Fibroblast of lung (primary cell): Measurements from ENCODE around the gene DNM3. TPM values are rescaled to one million over a fixed set of nuclear protein-coding genes. Genes with fewer than 3 reads are reported as not detected.

Source experiments
- DNase-seq, 2 donors: peaks; one replicate each; pipeline versions ENCODE4 v3.0.0 to v3.0.0-alpha.2; 2010; ENCODE audit warnings: low read depth in 2 of 2
- H2AFZ ChIP-seq: 2 replicates; pipeline ENCODE4 v1.5.1; 2012; ENCODE audit warnings: low read length, control low read depth, inconsistent platforms
- H3K27ac ChIP-seq: 2 replicates; pipeline ENCODE4 v1.5.1; 2011; ENCODE audit warnings: low read length, control low read depth; ENCODE audit not compliant: insufficient read depth
- H3K27me3 ChIP-seq: 2 replicates; pipeline ENCODE4 v1.5.1; 2011; ENCODE audit warnings: mild to moderate bottlenecking, low read length; ENCODE audit not compliant: control insufficient read depth, insufficient read depth
- H3K36me3 ChIP-seq: 2 replicates; pipeline ENCODE4 v1.5.1; 2011; ENCODE audit warnings: low read length; ENCODE audit not compliant: control insufficient read depth, insufficient read depth
- H3K4me1 ChIP-seq: 2 replicates; pipeline ENCODE4 v1.5.1; 2011; ENCODE audit warnings: low read length; ENCODE audit not compliant: control insufficient read depth, insufficient read depth; ENCODE audit errors: extremely low read depth
- H3K4me2 ChIP-seq: 2 replicates; pipeline ENCODE4 v1.5.1; 2011; ENCODE audit warnings: low read length, control low read depth; ENCODE audit not compliant: insufficient read depth; ENCODE audit errors: extremely low read depth
- H3K4me3 ChIP-seq, 4 experiments: fragments of 200-600 bp in 1 of 4; sonication (generic) in 1 of 4; replicated peaks in 1 of 4; 2 replicates each; pipeline ENCODE4 v1.5.1; 2011 to 2016; ENCODE audit warnings: low read length in 4 of 4, low read depth in 3 of 4, mild to moderate bottlenecking in 3 of 4, control low read depth in 2 of 4, inconsistent platforms in 1 of 4, mixed read lengths in 1 of 4; ENCODE audit not compliant: insufficient read depth in 1 of 4; ENCODE audit errors: control extremely low read depth in 1 of 4
- H3K79me2 ChIP-seq: 2 replicates; pipeline ENCODE4 v1.5.1; 2012; ENCODE audit warnings: mild to moderate bottlenecking, low read length, inconsistent platforms; ENCODE audit not compliant: control insufficient read depth, insufficient read depth
- H3K9ac ChIP-seq: 2 replicates; pipeline ENCODE4 v1.5.1; 2011; ENCODE audit warnings: mild to moderate bottlenecking, low read length, control low read depth; ENCODE audit not compliant: insufficient read depth
- H3K9me3 ChIP-seq: 2 replicates; pipeline ENCODE4 v1.5.1; 2012; ENCODE audit warnings: low read depth, low read length; ENCODE audit not compliant: control insufficient read depth, insufficient read depth
- H4K20me1 ChIP-seq: 2 replicates; pipeline ENCODE4 v1.5.1; 2011; ENCODE audit warnings: low read length; ENCODE audit not compliant: control insufficient read depth, insufficient read depth; ENCODE audit errors: extremely low read depth
- CTCF ChIP-seq, 2 donors: IDR thresholded peaks in 1 of 2; conservative IDR thresholded peaks in 1 of 2; 1 replicate in 1 of 2; 2 replicates in 1 of 2; pipeline ENCODE4 v1.5.1; 2011 to 2012; ENCODE audit warnings: low read length in 2 of 2, control low read depth in 1 of 2, inconsistent platforms in 1 of 2, low read depth in 1 of 2, mild to moderate bottlenecking in 1 of 2
- EZH2 ChIP-seq: IDR thresholded peaks from 2 replicates; pipeline ENCODE4 v1.5.1; 2012; ENCODE audit warnings: low read length, control low read depth, mild to moderate bottlenecking; ENCODE audit errors: missing control alignments
- polyA plus RNA-seq, 2 donors: library from polyadenylated mRNA; depleted of rRNA in 1 of 2; stranded (reverse) in 1 of 2; unstranded in 1 of 2; fragments of >200 nt; gene quantifications; 2 replicates each; pipeline ENCODE4 v1.2.1, GENCODE V29; 2011 to 2012; ENCODE audit warnings: missing spikeins in 1 of 2
- total RNA-seq: library from RNA; depleted of rRNA; stranded (reverse); fragments of >200 nt; gene quantifications from 2 replicates; pipeline ENCODE4 v1.2.1, GENCODE V29; 2014

Gene DNM3
- total and polyA plus RNA-seq, 2 donors (not counting 1 experiment from before 2014, with no cell fraction given) = 1.6 to 3.6 TPM

DNA sequence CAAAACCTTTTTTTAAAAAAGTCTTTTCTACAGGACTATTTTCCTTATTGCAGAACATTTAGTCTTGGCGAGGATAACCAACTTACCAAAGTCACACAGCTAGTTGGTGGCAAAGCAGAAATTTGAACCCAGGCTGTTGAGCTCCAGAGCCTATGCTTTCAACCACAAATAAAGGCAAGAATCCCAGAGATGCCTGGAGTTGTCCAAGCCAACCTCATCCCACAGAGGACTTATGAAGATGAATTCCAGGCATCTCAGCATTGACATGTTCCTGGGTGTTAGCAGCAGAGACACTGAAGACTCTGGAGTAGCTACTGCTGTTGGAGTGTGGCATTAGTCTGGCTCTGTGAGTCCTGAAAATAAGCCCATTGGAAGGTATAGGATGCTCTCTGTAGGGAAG, 291.5 kb downstream of the DNM3 start:
- H3K27ac ChIP-seq = no peak overlapping the region
- DNase-seq = no peak
- H3K4me3 ChIP-seq = no peak overlapping the region
- no peaks in the 10 kb centered on the region for H3K9me3 ChIP-seq
- no peak overlapping the region for H3K9ac ChIP-seq
- no peak overlapping the region for H3K4me2 ChIP-seq
- no peak overlapping the region for H2AFZ ChIP-seq
- no peaks in the 10 kb centered on the region for H3K36me3 ChIP-seq
- peaks cover 6% of the 10 kb centered on the region for H3K4me1 ChIP-seq
- no peaks in the 10 kb centered on the region for H3K79me2 ChIP-seq
- H3K27me3 ChIP-seq = no peaks in the 10 kb centered on the region
- TF ChIP-seq CTCF (conservative IDR thresholded peaks at IDR 0.05 in 1 of 2, IDR thresholded peaks at IDR 0.05 in 1 of 2; ENCODE audit: low read depth in 1 of 2, low read length in 2 of 2) (no peak), EZH2 (no peak)
- no peaks in the 10 kb centered on the region for H4K20me1 ChIP-seq

DNA sequence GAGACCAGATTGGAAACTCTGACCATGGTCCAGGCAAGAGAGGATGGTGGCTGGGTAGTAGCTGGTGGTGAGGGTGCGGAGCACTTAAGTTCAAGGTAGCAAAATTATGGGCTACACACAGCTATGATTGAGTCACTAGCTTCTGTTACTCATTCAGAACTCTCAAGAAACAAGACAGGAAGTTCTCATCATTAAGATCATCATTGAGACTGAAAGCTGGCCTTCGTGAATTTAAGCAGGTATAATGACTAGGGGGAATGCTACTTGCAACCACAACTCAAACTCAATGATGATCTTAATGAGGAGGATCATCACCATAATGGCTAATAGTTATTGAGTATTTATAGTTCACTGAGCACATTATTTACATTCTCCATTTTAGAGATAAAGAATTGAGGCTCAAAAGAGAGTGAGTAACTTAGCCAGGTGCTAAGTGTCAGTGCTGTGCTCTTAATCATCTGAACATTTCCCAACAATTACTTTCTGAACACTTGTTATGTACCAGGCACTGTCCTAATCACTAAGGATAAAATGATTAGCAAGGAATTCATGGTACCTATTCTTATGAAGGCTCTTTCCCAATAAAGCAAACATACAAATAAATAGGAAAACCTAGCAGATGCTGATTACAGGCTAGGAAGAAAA, 292.9 kb downstream of the DNM3 start:
- peak in 1 of 2 donors; percentile 62 for DNase-seq
- H3K27me3 ChIP-seq = no peaks in the 10 kb centered on the region
- H3K36me3 ChIP-seq = peaks cover 3% of the 10 kb centered on the region
- peaks cover 2% of the 10 kb centered on the region for H3K79me2 ChIP-seq
- no peak overlapping the region for H3K4me3 ChIP-seq
- H2AFZ ChIP-seq = no peak overlapping the region
- H4K20me1 ChIP-seq = no peaks in the 10 kb centered on the region
- peaks cover 6% of the 10 kb centered on the region for H3K4me1 ChIP-seq
- H3K27ac ChIP-seq = no peak overlapping the region
- TF ChIP-seq EZH2 (no peak), CTCF (conservative IDR thresholded peaks at IDR 0.05 in 1 of 2, IDR thresholded peaks at IDR 0.05 in 1 of 2; ENCODE audit: low read depth in 1 of 2, low read length in 2 of 2) (no peak)
- H3K9me3 ChIP-seq = no peaks in the 10 kb centered on the region
- no peak overlapping the region for H3K4me2 ChIP-seq
- H3K9ac ChIP-seq = no peak overlapping the region

DNA sequence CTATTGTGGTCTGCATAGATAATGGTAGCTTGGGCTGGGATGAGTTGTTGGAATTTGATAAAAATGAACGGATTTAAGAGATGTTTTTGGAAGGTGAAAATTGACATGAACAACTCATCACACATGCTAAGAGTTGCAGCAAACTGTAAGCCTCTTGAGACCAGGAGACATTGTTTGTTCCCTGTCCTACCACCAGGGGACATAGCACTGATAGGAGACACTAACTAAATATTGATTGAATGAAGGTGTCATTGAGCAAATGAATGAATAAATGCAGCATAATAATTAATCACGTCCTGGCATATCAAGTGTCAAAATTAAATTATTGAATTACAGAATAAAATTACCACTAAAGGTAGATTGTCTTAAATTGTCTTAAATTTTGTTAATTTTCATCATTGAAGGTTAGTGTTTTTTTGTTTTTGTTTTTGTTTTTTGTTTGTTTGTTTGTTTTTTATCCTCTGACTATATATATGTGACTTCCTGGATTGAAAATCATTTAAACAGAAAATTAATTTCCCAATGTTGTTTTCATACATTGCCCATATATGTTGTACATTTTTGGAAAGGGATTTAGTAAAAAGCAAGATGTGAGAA, 293.9 kb downstream of the DNM3 start:
- Histone ChIP-seq H3K9me3 (no peaks in the 10 kb centered on the region), H3K27me3 (no peaks in the 10 kb centered on the region), H3K79me2 (peaks cover 3% of the 10 kb centered on the region), H3K9ac (no peak overlapping the region), H3K4me2 (no peak overlapping the region), H3K4me3 (no peak overlapping the region), H2AFZ (no peak overlapping the region), H3K36me3 (peaks cover 3% of the 10 kb centered on the region), H3K4me1 (peaks cover 6% of the 10 kb centered on the region), H3K27ac (no peak overlapping the region), H4K20me1 (no peaks in the 10 kb centered on the region)
- DNase-seq = no peak
- TF ChIP-seq CTCF (conservative IDR thresholded peaks at IDR 0.05 in 1 of 2, IDR thresholded peaks at IDR 0.05 in 1 of 2; ENCODE audit: low read depth in 1 of 2, low read length in 2 of 2) = peak; percentile 35 to 51
- TF ChIP-seq EZH2 = no peak
